Natural killer cell (primary cell): Measurements from ENCODE around the gene SH3BP5. TPM values are rescaled to one million over a fixed set of nuclear protein-coding genes. Genes with fewer than 3 reads are reported as not detected.

Experiments
- ATAC-seq, 3 donors: fragments of 150-1000 bp in 2 of 3; fragments of 200-7000 bp in 1 of 3; cut with Tn5 transposase; 1 replicate in 1 of 3; 2 replicates in 2 of 3; pipeline ENCODE4 v1.10.0; 2021; ENCODE audit warnings: mild to moderate bottlenecking in 2 of 3, moderate library complexity in 2 of 3
- DNase-seq, 2 donors: peaks; one replicate each; pipeline versions ENCODE4 v3.0.0 to v3.0.0-alpha.2; 2013 to 2021; ENCODE audit warnings: mixed read lengths in 1 of 2
- H3K27ac ChIP-seq: one replicate; pipeline ENCODE4 v1.5.1; 2013; ENCODE audit warnings: mild to moderate bottlenecking, low read length
- H3K27me3 ChIP-seq: one replicate; pipeline ENCODE4 v1.6.1; 2013; ENCODE audit warnings: low read length; ENCODE audit not compliant: control insufficient read depth, insufficient read depth
- H3K36me3 ChIP-seq: one replicate; pipeline ENCODE4 v1.6.1; 2013; ENCODE audit warnings: low read length; ENCODE audit not compliant: control insufficient read depth, insufficient read depth
- H3K4me1 ChIP-seq: one replicate; pipeline ENCODE4 v1.6.1; 2013; ENCODE audit warnings: low read length; ENCODE audit not compliant: control insufficient read depth, insufficient read depth
- H3K4me3 ChIP-seq: one replicate; pipeline ENCODE4 v1.5.1; 2013; ENCODE audit warnings: low read length
- H3K9me3 ChIP-seq: one replicate; pipeline ENCODE4 v1.6.1; 2013; ENCODE audit warnings: low read length; ENCODE audit not compliant: control insufficient read depth, insufficient read depth
- H3K27ac Mint-ChIP-seq, 2 donors: one replicate each; pipeline ENCODE4 v1.8.0; 2022; ENCODE audit warnings: mild to moderate bottlenecking in 2 of 2, mixed read lengths in 2 of 2, moderate library complexity in 1 of 2
- H3K27me3 Mint-ChIP-seq, 2 donors: one replicate each; pipeline ENCODE4 v1.8.0; 2022; ENCODE audit warnings: low read depth in 2 of 2, mixed read lengths in 2 of 2
- H3K36me3 Mint-ChIP-seq: one replicate; pipeline ENCODE4 v1.8.0; 2022; ENCODE audit warnings: mixed read lengths
- H3K4me1 Mint-ChIP-seq, 2 donors: one replicate each; pipeline ENCODE4 v1.8.0; 2022; ENCODE audit warnings: mixed read lengths in 2 of 2
- H3K4me3 Mint-ChIP-seq: one replicate; pipeline ENCODE4 v1.8.0; 2022; ENCODE audit warnings: mild to moderate bottlenecking, moderate library complexity, mixed read lengths
- H3K9me3 Mint-ChIP-seq, 2 donors: one replicate each; pipeline ENCODE4 v1.8.0; 2022; ENCODE audit warnings: mixed read lengths in 2 of 2
- CTCF ChIP-seq: fragments of 200-600 bp; IDR thresholded peaks from one replicate; pipeline ENCODE4 v1.8.0; 2022; ENCODE audit warnings: antibody characterized with exemption
- WGBS: methylation state at CpG from one replicate; pipeline ENCODE4 v1.1.7; 2013; ENCODE audit warnings: missing lambda C conversion rate; ENCODE audit not compliant: insufficient coverage; 5-methylcytosine and 5-hydroxymethylcytosine counted together
- intact Hi-C: fragments of 100-400 bp; cut with micrococcal nuclease; formaldehyde crosslinking; loops from one replicate; pipeline ENCODE4 v1.14.2; 2022
- total RNA-seq, 4 donors: library from RNA; stranded (reverse); fragments of 120-200 nt in 1 of 4; gene quantifications; one replicate each; pipeline versions ENCODE4 v1.2.3 to v1.2.4, GENCODE V29; 2013 to 2022

The SH3BP5 gene
- total RNA-seq, 3 donors from 2014 or later (not counting 1 experiment from before 2014, with no cell fraction given), result 89.4 to 129 (median 91.0) TPM

GRCh38 chr3:15336057-15336456 is 3.7 kb upstream of the SH3BP5 start:
- no peak overlapping the region for H3K4me3 ChIP-seq
- no peak for ATAC-seq
- DNase-seq, result no peak
- H3K4me1 ChIP-seq, result peaks cover 18% of the 10 kb centered on the region
- Mint-ChIP-seq H3K9me3 (no peaks in the 10 kb centered on the region), H3K4me1 (peaks cover 18 to 28% of the 10 kb centered on the region in 2 donors), H3K36me3 (no peaks in the 10 kb centered on the region), H3K27me3 (no peaks in the 10 kb centered on the region), H3K27ac (no peak overlapping the region), H3K4me3 (no peak overlapping the region)
- 95% methylated on average over 7 of the region's 7 CpGs for WGBS
- no peaks in the 10 kb centered on the region for H3K9me3 ChIP-seq
- no peaks in the 10 kb centered on the region for H3K27me3 ChIP-seq
- H3K36me3 ChIP-seq, result no peaks in the 10 kb centered on the region
- intact Hi-C loops, result no loop called here
- no peak overlapping the region for H3K27ac ChIP-seq
- no peak for TF ChIP-seq CTCF

GRCh38 chr3:15333956-15334263 is 1.5 kb upstream of the SH3BP5 start:
- H3K4me3 Mint-ChIP-seq, result no peak overlapping the region
- no peaks in the 10 kb centered on the region for H3K9me3 Mint-ChIP-seq
- intact Hi-C loops, result no loop called here

GRCh38 chr3:15333099-15333955 is 941 bp upstream of the SH3BP5 start:
- TF ChIP-seq CTCF, result no peak
- Mint-ChIP-seq H3K36me3 (no peaks in the 10 kb centered on the region), H3K27me3 (no peaks in the 10 kb centered on the region), H3K9me3 (no peaks in the 10 kb centered on the region), H3K27ac (peak overlapping the region; percentile 88 to 95), H3K4me1 (peaks cover 36 to 47% of the 10 kb centered on the region in 2 donors), H3K4me3 (peak overlapping the region; percentile 97)
- Histone ChIP-seq H3K9me3 (no peaks in the 10 kb centered on the region), H3K27me3 (no peaks in the 10 kb centered on the region), H3K36me3 (peaks cover 4% of the 10 kb centered on the region), H3K4me3 (peak overlapping the region; percentile 52), H3K4me1 (peaks cover 19% of the 10 kb centered on the region), H3K27ac (peak overlapping the region; percentile 58)
- ATAC-seq (no peak), DNase-seq (peak in 1 of 2 donors; percentile 17)
- 96% methylated on average over 10 of the region's 10 CpGs for WGBS
- intact Hi-C loops, result no loop called here

More at GRCh38 chr3:15333956-15334263, 1.5 kb upstream of the SH3BP5 start:
- H3K36me3 Mint-ChIP-seq, result no peaks in the 10 kb centered on the region
- ATAC-seq (no peak), DNase-seq (no peak)
- no peak overlapping the region for H3K27ac Mint-ChIP-seq
- Histone ChIP-seq H3K27ac (no peak overlapping the region), H3K4me1 (peaks cover 16% of the 10 kb centered on the region), H3K27me3 (no peaks in the 10 kb centered on the region), H3K4me3 (no peak overlapping the region), H3K36me3 (peaks cover 4% of the 10 kb centered on the region), H3K9me3 (no peaks in the 10 kb centered on the region)
- no peak for TF ChIP-seq CTCF
- H3K27me3 Mint-ChIP-seq, result no peaks in the 10 kb centered on the region
- peaks cover 32 to 42% of the 10 kb centered on the region in 2 donors for H3K4me1 Mint-ChIP-seq
